ENCODE data around the gene G6PC3. TPM values are rescaled to one million over a fixed set of nuclear protein-coding genes. Genes with fewer than 3 reads are reported as not detected.

Gene G6PC3
- 116 to 180 TPM (median 171 TPM) in 5 replicates for total RNA-seq (2022; extraction: Qiagen RNA extraction)

GRCh38 chr17:44070455-44071197 lies at the start of gene G6PC3:
Gene G6PC3, plus strand, starts transcription at chr17:44070735. Its CDS starts 231 bp downstream, at chr17:44070966.

GRCh38 chr17:44066204-44066930 lies 4.2 kb upstream of the G6PC3 start, which contains the start of gene LSM12:
Gene LSM12, minus strand, starts transcription at chr17:44066671. Its CDS starts 84 bp downstream, at chr17:44066587.

GRCh38 chr17:44123356-44124117 lies 53.0 kb downstream of the G6PC3 start, which contains the start of gene HDAC5:
Gene HDAC5, minus strand, starts transcription at chr17:44123641. Its CDS starts 6,126 bp downstream, at chr17:44117515.

Other genes starting within 250 kb of the G6PC3 start
- 14.1 to 21.2 TPM (median 18.7 TPM) in 5 replicates for gene MPP3, start 237.6 kb upstream of the G6PC3 start, total RNA-seq (2022; extraction: Qiagen RNA extraction)
- gene CD300LG, start 223.6 kb upstream of the G6PC3 start, total RNA-seq (2022; extraction: Qiagen RNA extraction), result not detected in 5 replicates
- 1.6 to 2.4 TPM (median 1.9 TPM) in 5 replicates for gene MPP2, start 163.2 kb upstream of the G6PC3 start, total RNA-seq (2022; extraction: Qiagen RNA extraction)
- 0.22 TPM in 1 of 5 replicates, not detected in the others for gene PPY, start 128.3 kb upstream of the G6PC3 start, total RNA-seq (2022; extraction: Qiagen RNA extraction)
- gene PYY, start 116.8 kb upstream of the G6PC3 start, total RNA-seq (2022; extraction: Qiagen RNA extraction), result 0.13 TPM in 1 of 5 replicates, not detected in the others
- 0.84 to 1.2 TPM (median 1.1 TPM) in 5 replicates for gene NAGS, start 66.1 kb upstream of the G6PC3 start, total RNA-seq (2022; extraction: Qiagen RNA extraction)
- gene TMEM101, start 55.8 kb upstream of the G6PC3 start, total RNA-seq (2022; extraction: Qiagen RNA extraction), result 26.9 to 35.9 TPM (median 34.2 TPM) in 5 replicates
- gene LSM12, start 4.1 kb upstream of the G6PC3 start, total RNA-seq (2022; extraction: Qiagen RNA extraction), result 50.2 to 53.0 TPM (median 51.7 TPM) in 5 replicates
- 13.6 to 17.2 TPM (median 15.6 TPM) in 5 replicates for gene HDAC5, start 52.9 kb downstream of the G6PC3 start, total RNA-seq (2022; extraction: Qiagen RNA extraction)
- gene HROB, start 71.2 kb downstream of the G6PC3 start, total RNA-seq (2022; extraction: Qiagen RNA extraction), result 8.9 to 10.6 TPM (median 9.4 TPM) in 5 replicates
- gene ASB16, start 100.0 kb downstream of the G6PC3 start, total RNA-seq (2022; extraction: Qiagen RNA extraction), result 0.04 to 0.08 TPM (median 0.05 TPM) in 3 of 5 replicates, not detected in the others
- 36.3 to 46.3 TPM (median 45.0 TPM) in 5 replicates for gene TMUB2, start 116.2 kb downstream of the G6PC3 start, total RNA-seq (2022; extraction: Qiagen RNA extraction)
- gene ATXN7L3, start 129.1 kb downstream of the G6PC3 start, total RNA-seq (2022; extraction: Qiagen RNA extraction), result 51.9 to 71.6 TPM (median 67.8 TPM) in 5 replicates
- 97.8 to 105 TPM (median 100 TPM) in 5 replicates for gene UBTF, start 148.9 kb downstream of the G6PC3 start, total RNA-seq (2022; extraction: Qiagen RNA extraction)
- gene SLC4A1, start 197.4 kb downstream of the G6PC3 start, total RNA-seq (2022; extraction: Qiagen RNA extraction), result 0.01 TPM in 1 of 5 replicates, not detected in the others
- 0.55 to 1.3 TPM (median 0.57 TPM) in 5 replicates for gene RUNDC3A, start 237.9 kb downstream of the G6PC3 start, total RNA-seq (2022; extraction: Qiagen RNA extraction)